ENCODE measurements around the gene DARS1.

DARS1 gene

DNA sequence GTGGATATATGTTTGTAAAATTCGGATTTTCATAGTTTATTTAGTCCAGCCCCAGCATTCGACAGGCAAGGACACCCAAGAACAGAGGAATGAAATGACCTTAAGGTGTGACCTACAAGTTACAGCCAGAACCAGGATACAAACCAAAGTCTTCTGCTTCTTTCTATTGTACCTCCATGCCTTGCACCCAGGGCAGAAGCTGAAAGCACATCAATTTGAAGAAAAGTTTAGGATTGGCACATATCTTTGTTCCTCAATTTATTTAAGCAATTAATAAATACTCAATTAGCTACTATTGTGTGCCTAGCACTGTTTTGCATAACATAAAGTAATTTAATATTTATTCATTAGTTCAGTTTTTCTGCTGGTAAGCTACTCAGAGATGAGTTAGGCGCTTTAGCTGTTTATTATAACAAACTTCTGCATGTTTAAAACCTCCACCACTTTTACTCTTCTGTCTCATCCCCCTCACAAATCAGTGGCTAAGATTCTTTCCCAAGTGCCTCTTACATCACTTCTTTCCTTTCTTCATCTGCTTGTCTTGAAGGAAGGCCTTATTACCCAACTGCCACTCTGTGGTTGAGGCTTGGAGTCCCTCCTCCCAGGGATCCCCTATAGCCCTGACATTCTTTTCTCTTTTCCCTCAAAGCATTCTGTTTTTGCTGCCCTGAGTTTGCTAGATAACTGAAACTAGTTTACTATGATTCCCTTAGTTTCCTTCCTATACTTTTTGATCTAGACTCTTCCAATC is 37.1 kb upstream of the DARS1 start:
- no peak overlapping the region for H3K4me3 ChIP-seq (ENCODE audit: low read length)
- H3K4me1 ChIP-seq (ENCODE audit: insufficient read depth, low read length) = peaks cover 71% of the 10 kb centered on the region
- no peaks in the 10 kb centered on the region for H3K9me3 ChIP-seq (ENCODE audit: low read length)
- H3K36me3 ChIP-seq (ENCODE audit: insufficient read depth, low read length) = no peaks in the 10 kb centered on the region
- H3K27me3 ChIP-seq (ENCODE audit: insufficient read depth, low read length) = no peaks in the 10 kb centered on the region
- no peak overlapping the region for H2AFZ ChIP-seq (ENCODE audit: low read depth, low read length)

GRCh38 chr2:136021976-136022375 is 36.5 kb upstream of the DARS1 start:
- no peak overlapping the region for H3K4me3 ChIP-seq (ENCODE audit: low read length)
- H3K4me1 ChIP-seq (ENCODE audit: insufficient read depth, low read length) = peaks cover 65% of the 10 kb centered on the region
- H2AFZ ChIP-seq (ENCODE audit: low read depth, low read length) = no peak overlapping the region
- H3K36me3 ChIP-seq (ENCODE audit: insufficient read depth, low read length) = no peaks in the 10 kb centered on the region
- no peaks in the 10 kb centered on the region for H3K27me3 ChIP-seq (ENCODE audit: insufficient read depth, low read length)
- H3K9me3 ChIP-seq (ENCODE audit: low read length) = no peaks in the 10 kb centered on the region

GRCh38 chr2:136021406-136021805 is 36.0 kb upstream of the DARS1 start:
- H3K4me1 ChIP-seq (ENCODE audit: insufficient read depth, low read length) = peaks cover 65% of the 10 kb centered on the region

DNA sequence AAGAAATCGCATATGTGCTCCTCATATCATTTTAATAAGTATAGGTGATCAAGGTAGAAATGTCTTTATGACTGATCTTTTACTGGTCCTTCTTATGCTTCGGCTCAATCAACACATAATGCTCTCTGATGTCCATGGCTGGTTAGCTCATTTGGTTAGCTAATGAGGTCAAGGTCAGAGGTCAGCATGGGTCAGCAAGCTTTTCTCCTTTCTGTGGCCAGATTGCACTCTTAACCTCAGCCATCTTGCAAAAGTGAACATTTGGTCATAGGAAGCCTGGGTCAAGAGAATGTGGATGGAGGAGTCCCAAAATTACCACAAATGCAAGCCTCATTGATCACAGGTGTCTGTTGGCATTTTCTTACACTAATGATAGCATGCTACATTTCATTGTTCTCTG is 35.4 kb upstream of the DARS1 start:
- peaks cover 64% of the 10 kb centered on the region for H3K4me1 ChIP-seq (ENCODE audit: insufficient read depth, low read length)
- no peaks in the 10 kb centered on the region for H3K9me3 ChIP-seq (ENCODE audit: low read length)
- no peaks in the 10 kb centered on the region for H3K27me3 ChIP-seq (ENCODE audit: insufficient read depth, low read length)
- H3K36me3 ChIP-seq (ENCODE audit: insufficient read depth, low read length) = no peaks in the 10 kb centered on the region
- H2AFZ ChIP-seq (ENCODE audit: low read depth, low read length) = no peak overlapping the region
- H3K4me3 ChIP-seq (ENCODE audit: low read length) = no peak overlapping the region

More at GRCh38 chr2:136021406-136021805, 36.0 kb upstream of the DARS1 start:
- Histone ChIP-seq H3K4me3 (ENCODE audit: low read length) (no peak overlapping the region), H2AFZ (ENCODE audit: low read depth, low read length) (no peak overlapping the region), H3K27me3 (ENCODE audit: insufficient read depth, low read length) (no peaks in the 10 kb centered on the region), H3K36me3 (ENCODE audit: insufficient read depth, low read length) (no peaks in the 10 kb centered on the region), H3K9me3 (ENCODE audit: low read length) (no peaks in the 10 kb centered on the region)

GRCh38 chr2:136019825-136020224 is 34.4 kb upstream of the DARS1 start:
- no peak overlapping the region for H2AFZ ChIP-seq (ENCODE audit: low read depth, low read length)
- no peaks in the 10 kb centered on the region for H3K9me3 ChIP-seq (ENCODE audit: low read length)

GRCh38 chr2:136019306-136019705 is 33.9 kb upstream of the DARS1 start:
- Histone ChIP-seq H2AFZ (ENCODE audit: low read depth, low read length) (no peak overlapping the region), H3K27me3 (ENCODE audit: insufficient read depth, low read length) (no peaks in the 10 kb centered on the region)

More at GRCh38 chr2:136019825-136020224, 34.4 kb upstream of the DARS1 start:
- Histone ChIP-seq H3K4me3 (ENCODE audit: low read length) (no peak overlapping the region), H3K4me1 (ENCODE audit: insufficient read depth, low read length) (peaks cover 61% of the 10 kb centered on the region), H3K27me3 (ENCODE audit: insufficient read depth, low read length) (no peaks in the 10 kb centered on the region), H3K36me3 (ENCODE audit: insufficient read depth, low read length) (no peaks in the 10 kb centered on the region)

GRCh38 chr2:136017786-136018185 is 32.4 kb upstream of the DARS1 start:
- no peaks in the 10 kb centered on the region for H3K27me3 ChIP-seq (ENCODE audit: insufficient read depth, low read length)
- H2AFZ ChIP-seq (ENCODE audit: low read depth, low read length) = no peak overlapping the region
- H3K9me3 ChIP-seq (ENCODE audit: low read length) = no peaks in the 10 kb centered on the region
- no peak overlapping the region for H3K4me3 ChIP-seq (ENCODE audit: low read length)
- peaks cover 54% of the 10 kb centered on the region for H3K4me1 ChIP-seq (ENCODE audit: insufficient read depth, low read length)
- H3K36me3 ChIP-seq (ENCODE audit: insufficient read depth, low read length) = no peaks in the 10 kb centered on the region

More at GRCh38 chr2:136019306-136019705, 33.9 kb upstream of the DARS1 start:
- Histone ChIP-seq H3K9me3 (ENCODE audit: low read length) (no peaks in the 10 kb centered on the region), H3K4me1 (ENCODE audit: insufficient read depth, low read length) (peaks cover 61% of the 10 kb centered on the region), H3K36me3 (ENCODE audit: insufficient read depth, low read length) (no peaks in the 10 kb centered on the region), H3K4me3 (ENCODE audit: low read length) (no peak overlapping the region)

DNA sequence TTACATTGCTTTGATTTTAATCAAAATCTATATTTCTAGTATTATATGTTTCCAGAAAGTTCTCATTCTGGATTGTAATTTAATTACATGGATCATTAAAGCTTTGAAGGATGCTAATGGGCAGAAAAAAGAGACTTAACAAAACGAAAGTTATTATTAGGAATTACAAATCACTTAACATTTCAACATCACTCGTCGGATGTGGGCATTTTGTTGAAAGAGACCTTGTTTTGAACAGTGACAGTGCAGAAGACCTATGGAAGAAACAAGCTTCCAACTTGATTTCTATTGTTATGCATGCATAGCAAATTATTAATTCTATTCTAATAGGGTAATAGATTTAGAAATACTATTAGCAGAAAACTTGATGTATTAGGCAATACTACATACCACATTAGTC is 31.4 kb upstream of the DARS1 start:
- Histone ChIP-seq H3K4me1 (ENCODE audit: insufficient read depth, low read length) (peaks cover 45% of the 10 kb centered on the region), H3K27me3 (ENCODE audit: insufficient read depth, low read length) (no peaks in the 10 kb centered on the region), H2AFZ (ENCODE audit: low read depth, low read length) (no peak overlapping the region), H3K36me3 (ENCODE audit: insufficient read depth, low read length) (no peaks in the 10 kb centered on the region), H3K4me3 (ENCODE audit: low read length) (no peak overlapping the region), H3K9me3 (ENCODE audit: low read length) (no peaks in the 10 kb centered on the region)

GRCh38 chr2:136016427-136016826 is 31.0 kb upstream of the DARS1 start:
- peaks cover 41% of the 10 kb centered on the region for H3K4me1 ChIP-seq (ENCODE audit: insufficient read depth, low read length)
- no peaks in the 10 kb centered on the region for H3K9me3 ChIP-seq (ENCODE audit: low read length)
- H2AFZ ChIP-seq (ENCODE audit: low read depth, low read length) = no peak overlapping the region
- no peaks in the 10 kb centered on the region for H3K36me3 ChIP-seq (ENCODE audit: insufficient read depth, low read length)
- H3K4me3 ChIP-seq (ENCODE audit: low read length) = no peak overlapping the region
- H3K27me3 ChIP-seq (ENCODE audit: insufficient read depth, low read length) = no peaks in the 10 kb centered on the region

GRCh38 chr2:136015699-136016098 is 30.3 kb upstream of the DARS1 start:
- Histone ChIP-seq H3K36me3 (ENCODE audit: insufficient read depth, low read length) (no peaks in the 10 kb centered on the region), H3K4me3 (ENCODE audit: low read length) (no peak overlapping the region), H3K9me3 (ENCODE audit: low read length) (no peaks in the 10 kb centered on the region), H2AFZ (ENCODE audit: low read depth, low read length) (no peak overlapping the region), H3K27me3 (ENCODE audit: insufficient read depth, low read length) (no peaks in the 10 kb centered on the region), H3K4me1 (ENCODE audit: insufficient read depth, low read length) (peaks cover 33% of the 10 kb centered on the region)

DNA sequence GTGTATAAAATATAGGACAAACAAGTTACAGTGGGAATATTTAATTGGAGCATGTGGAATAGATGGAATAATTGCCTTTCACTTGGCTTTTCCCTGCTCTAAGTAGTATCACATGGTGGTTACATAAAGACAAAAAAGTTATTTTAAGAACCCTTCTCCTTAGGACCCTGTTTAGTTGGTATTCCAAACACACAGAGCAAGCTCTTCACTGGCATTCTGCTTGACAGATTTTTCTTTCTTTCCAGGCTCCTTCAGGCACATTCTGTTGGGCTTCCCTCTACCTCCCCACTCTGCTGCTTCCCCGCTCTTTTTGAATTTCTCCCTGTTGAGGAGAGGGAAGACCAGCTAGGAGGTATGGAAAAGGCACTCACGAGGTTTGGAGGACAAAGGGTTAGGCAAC is 29.0 kb upstream of the DARS1 start:
- H3K4me1 ChIP-seq (ENCODE audit: insufficient read depth, low read length) = peaks cover 22% of the 10 kb centered on the region
- H3K27me3 ChIP-seq (ENCODE audit: insufficient read depth, low read length) = no peaks in the 10 kb centered on the region
- peak overlapping the region; percentile 13 for H2AFZ ChIP-seq (ENCODE audit: low read depth, low read length)
- no peaks in the 10 kb centered on the region for H3K9me3 ChIP-seq (ENCODE audit: low read length)
- no peaks in the 10 kb centered on the region for H3K36me3 ChIP-seq (ENCODE audit: insufficient read depth, low read length)
- H3K4me3 ChIP-seq (ENCODE audit: low read length) = no peak overlapping the region

- Histone ChIP-seq H3K4me3 (ENCODE audit: low read length) (no peak overlapping the region), H3K36me3 (ENCODE audit: insufficient read depth, low read length) (no peaks in the 10 kb centered on the region), H3K4me1 (ENCODE audit: insufficient read depth, low read length) (peaks cover 22% of the 10 kb centered on the region), H3K27me3 (ENCODE audit: insufficient read depth, low read length) (no peaks in the 10 kb centered on the region), H3K9me3 (ENCODE audit: low read length) (no peaks in the 10 kb centered on the region), H2AFZ (ENCODE audit: low read depth, low read length) (peak overlapping the region; percentile 13)
Measured at GRCh38 chr2:136013955-136014354, 28.5 kb upstream of the DARS1 start.

GRCh38 chr2:136013136-136013685 is 27.8 kb upstream of the DARS1 start:
- no peaks in the 10 kb centered on the region for H3K36me3 ChIP-seq (ENCODE audit: insufficient read depth, low read length)
- no peak overlapping the region for H2AFZ ChIP-seq (ENCODE audit: low read depth, low read length)
- H3K4me1 ChIP-seq (ENCODE audit: insufficient read depth, low read length) = peaks cover 22% of the 10 kb centered on the region
- H3K27me3 ChIP-seq (ENCODE audit: insufficient read depth, low read length) = no peaks in the 10 kb centered on the region
- no peaks in the 10 kb centered on the region for H3K9me3 ChIP-seq (ENCODE audit: low read length)
- H3K4me3 ChIP-seq (ENCODE audit: low read length) = no peak overlapping the region
